A549 (cell line): ENCODE data around the gene TRIO.

Experiments
- BHLHE40 ChIP-seq: IDR thresholded peaks from 2 replicates; pipeline ENCODE4 v1.6.1; 2012; ENCODE audit warnings: low read depth, low read length, inconsistent platforms
- CEBPB ChIP-seq, 2 experiments: fragments of >200 bp in 1 of 2; sonication (Bioruptor Twin) in 1 of 2; formaldehyde crosslinking in 1 of 2; IDR thresholded peaks; 2 replicates each; pipeline ENCODE4 v1.6.1; 2012 to 2016
- CTCF ChIP-seq: fragments of >200 bp; sonication (Bioruptor Twin); formaldehyde crosslinking; IDR thresholded peaks from 3 replicates; pipeline ENCODE4 v1.5.1; 2016
- HOXA7 ChIP-seq: fragments of 250-450 bp; sonication (Bioruptor Pico); IDR thresholded peaks from 2 replicates; pipeline ENCODE4 v1.5.0; 2020; ENCODE audit warnings: mild to moderate bottlenecking, moderate library complexity
- MAFK ChIP-seq: fragments of 450-650 bp; IDR thresholded peaks from 2 replicates; pipeline ENCODE4 v1.6.1; 2014; ENCODE audit not compliant: partially characterized antibody
- RAD21 ChIP-seq, 2 experiments: fragments of >200 bp in 1 of 2; sonication (Bioruptor Twin) in 1 of 2; formaldehyde crosslinking in 1 of 2; IDR thresholded peaks in 1 of 2; conservative IDR thresholded peaks in 1 of 2; 2 replicates in 1 of 2; 3 replicates in 1 of 2; pipeline ENCODE4 v1.6.1; 2012 to 2018; ENCODE audit warnings: inconsistent platforms in 1 of 2
- ZC3H11A ChIP-seq: fragments of 450-650 bp; IDR thresholded peaks from 2 replicates; pipeline ENCODE4 v1.6.1; 2014; ENCODE audit warnings: antibody characterized with exemption, mild to moderate bottlenecking
- TF ChIP-seq, protein P1 (sequence below): IDR thresholded peaks from 2 replicates; pipeline ENCODE4 v1.6.1; 2012

DNA sequence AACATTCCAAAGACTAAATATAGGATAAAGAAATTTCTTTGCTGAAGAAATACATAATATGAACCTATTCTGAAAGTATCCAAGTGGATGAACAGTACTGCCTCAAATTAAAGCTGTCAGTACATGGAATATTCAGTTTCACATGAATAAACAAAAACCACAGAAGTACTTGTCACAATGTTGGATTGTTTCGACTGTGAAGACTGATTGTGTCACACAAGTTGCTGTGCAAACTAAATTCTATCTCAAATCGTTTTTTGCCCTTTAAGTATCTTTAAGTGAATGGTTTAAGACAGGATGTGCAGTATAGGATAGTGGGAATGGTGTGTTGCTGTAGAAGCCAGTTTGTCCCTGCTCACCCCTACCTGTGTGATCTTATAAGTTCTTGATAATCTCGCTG is 301.0 kb downstream of the TRIO start:
- no peak for TF ChIP-seq CTCF
- no peak for TF ChIP-seq MAFK
- TF ChIP-seq, protein P1, sequence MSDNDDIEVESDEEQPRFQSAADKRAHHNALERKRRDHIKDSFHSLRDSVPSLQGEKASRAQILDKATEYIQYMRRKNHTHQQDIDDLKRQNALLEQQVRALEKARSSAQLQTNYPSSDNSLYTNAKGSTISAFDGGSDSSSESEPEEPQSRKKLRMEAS = no peak
- TF ChIP-seq RAD21 (conservative IDR thresholded peaks at IDR 0.05 in 1 of 2, IDR thresholded peaks at IDR 0.05 in 1 of 2) = no peak
- TF ChIP-seq ZC3H11A = no peak
- no peak for TF ChIP-seq BHLHE40
- TF ChIP-seq HOXA7 = no peak
- no peak for TF ChIP-seq CEBPB (IDR thresholded peaks at IDR 0.05)
